Activated CD8-positive, alpha-beta memory T cell treated with anti-CD3 and anti-CD28 coated beads for 24 hours (primary cell): ENCODE results near the gene CD300LD.
"Not testable (repeated sequence)": the region's sequence is repeated elsewhere in the genome, so short reads cannot be mapped to it uniquely, and the experiment has no call there.

ENCODE experiments used
- DNase-seq: peaks from one replicate; pipeline ENCODE4 v3.0.0-alpha.2; 2020

Gene CD300LD

GRCh38 chr17:74592087-74592990 is at the start of gene CD300LD:
Gene CD300LD, minus strand, starts transcription at chr17:74592283. Its CDS starts 81 bp downstream, at chr17:74592202.
- DNase-seq, result no peak

DNA sequence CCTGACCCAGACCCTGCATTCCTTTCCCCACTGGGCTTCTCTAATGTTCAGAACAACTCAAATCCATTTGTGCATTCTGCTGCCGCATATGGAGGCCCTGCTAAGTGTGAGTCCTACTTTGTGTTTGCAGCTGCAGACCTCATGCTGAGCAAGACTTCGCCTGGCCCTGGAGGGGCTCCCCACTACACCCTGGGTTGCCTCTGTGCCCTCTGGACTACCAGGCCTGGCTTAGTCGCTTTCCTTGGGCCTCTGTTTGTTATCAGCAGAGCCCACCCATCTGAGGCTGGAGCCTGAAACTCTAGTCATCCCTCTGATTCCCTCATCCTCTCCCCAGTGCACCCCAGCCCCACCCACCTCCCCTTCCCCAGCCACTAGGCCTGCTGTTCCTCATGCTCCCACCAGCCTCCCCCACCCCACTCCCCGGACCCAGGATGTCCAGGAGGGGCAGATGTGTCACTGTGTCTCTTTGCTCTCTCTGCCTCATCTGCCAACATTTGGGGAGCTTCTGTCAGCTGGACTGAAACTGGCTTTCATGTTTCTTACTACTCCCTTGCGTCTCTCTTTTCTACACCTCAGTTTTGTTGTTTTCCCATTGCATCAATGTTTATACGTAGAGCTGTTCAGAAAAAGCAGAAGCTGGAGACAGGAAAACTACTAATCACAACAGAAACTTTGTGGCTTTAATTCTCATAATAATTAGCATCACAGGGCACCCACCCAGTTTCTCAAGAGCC is 49.3 kb upstream of the CD300LD start:
- no peak for DNase-seq

DNA sequence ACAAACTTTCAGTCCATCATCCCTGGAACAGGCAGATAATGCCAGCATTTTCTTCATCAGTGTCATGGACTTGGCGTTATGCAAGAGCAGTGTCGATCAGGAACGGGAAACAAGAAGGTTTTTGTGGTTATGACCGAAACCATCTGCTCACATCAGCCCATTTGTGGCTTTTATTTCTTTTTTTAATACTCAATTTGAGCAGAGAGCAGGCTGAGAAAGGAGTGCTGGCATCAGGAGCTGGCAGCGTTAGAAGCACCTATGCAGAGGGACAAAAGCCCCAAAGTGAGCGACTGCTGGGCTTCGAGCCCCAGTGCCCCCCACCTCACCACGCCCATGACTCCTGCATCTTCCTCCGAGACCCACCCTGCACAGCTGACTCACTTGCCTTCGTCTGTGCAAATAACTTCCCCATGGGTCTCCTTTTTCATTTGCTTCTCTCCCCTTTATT is 47.6 kb upstream of the CD300LD start:
- DNase-seq, result no peak

GRCh38 chr17:74637926-74638325 is 45.8 kb upstream of the CD300LD start:
- no peak for DNase-seq

DNA sequence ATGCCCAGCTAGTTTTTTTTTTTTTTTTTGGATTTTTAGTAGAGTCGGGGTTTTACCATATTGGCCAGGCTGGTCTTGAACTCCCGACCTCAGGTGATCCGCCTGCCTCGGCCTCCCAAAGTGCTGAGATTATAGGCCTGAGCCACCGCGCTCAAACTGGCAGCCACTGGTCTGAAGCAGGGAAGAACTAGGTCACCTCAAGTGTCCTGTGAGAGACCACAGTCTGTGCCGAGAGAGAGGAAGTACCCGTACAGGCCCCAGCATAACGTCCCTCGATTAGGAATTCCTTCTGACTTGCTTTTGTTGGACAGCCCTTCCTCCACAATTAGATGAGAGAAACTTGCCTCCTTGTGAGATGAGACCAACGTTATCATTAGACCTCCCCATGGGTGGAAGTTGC is 45.2 kb upstream of the CD300LD start:
- no peak for DNase-seq

- not testable (repeated sequence) for DNase-seq
These were observed 44.5 kb upstream of the CD300LD start for GRCh38 chr17:74636541-74637085.

- DNase-seq, result no peak
These were observed 43.3 kb upstream of the CD300LD start for GRCh38 chr17:74635418-74635817.

DNA sequence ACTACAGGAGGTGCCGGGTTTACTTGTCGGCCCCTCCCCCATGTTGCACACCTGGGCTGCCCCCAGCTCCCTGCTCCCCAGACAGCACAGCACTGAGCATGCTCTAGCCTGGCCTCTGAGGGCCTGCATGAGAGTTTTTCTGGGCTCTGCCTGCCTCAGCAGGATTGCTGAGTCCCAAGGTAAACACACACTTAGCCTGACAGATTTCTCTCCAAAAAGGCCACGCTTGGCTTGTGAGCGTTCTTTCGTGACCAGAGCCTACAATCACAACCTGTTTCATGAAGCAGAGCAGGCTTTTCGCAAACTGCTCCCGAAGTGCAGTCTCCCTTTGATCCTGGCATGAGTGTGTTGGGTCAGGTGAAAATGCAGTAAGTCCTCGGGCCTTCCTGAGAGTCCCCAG is 41.2 kb upstream of the CD300LD start:
- no peak for DNase-seq

DNA sequence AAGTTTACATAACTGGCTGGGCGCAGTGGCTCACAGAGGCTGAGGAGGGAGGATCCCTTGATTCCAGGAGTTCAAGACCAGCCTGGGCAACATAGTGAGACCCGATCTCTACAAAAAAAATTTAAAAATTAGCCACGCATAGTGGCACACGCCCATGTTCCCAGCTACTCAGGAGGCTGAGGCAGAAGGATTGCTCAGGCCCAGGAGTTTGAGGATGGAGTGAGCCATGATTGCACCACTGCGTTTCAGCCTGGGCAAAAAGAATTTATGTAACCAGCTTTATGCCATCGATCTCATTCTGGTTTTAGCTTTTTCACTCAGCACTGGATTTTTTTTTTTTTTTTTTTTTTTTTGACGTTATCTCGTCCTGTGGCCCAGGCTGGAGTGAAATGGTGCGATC is 40.5 kb upstream of the CD300LD start:
- no peak for DNase-seq

- DNase-seq, result no peak
These were observed 39.7 kb upstream of the CD300LD start for GRCh38 chr17:74631468-74632450.

- not testable (repeated sequence) for DNase-seq
These were observed 38.2 kb upstream of the CD300LD start for GRCh38 chr17:74630251-74630650.

DNA sequence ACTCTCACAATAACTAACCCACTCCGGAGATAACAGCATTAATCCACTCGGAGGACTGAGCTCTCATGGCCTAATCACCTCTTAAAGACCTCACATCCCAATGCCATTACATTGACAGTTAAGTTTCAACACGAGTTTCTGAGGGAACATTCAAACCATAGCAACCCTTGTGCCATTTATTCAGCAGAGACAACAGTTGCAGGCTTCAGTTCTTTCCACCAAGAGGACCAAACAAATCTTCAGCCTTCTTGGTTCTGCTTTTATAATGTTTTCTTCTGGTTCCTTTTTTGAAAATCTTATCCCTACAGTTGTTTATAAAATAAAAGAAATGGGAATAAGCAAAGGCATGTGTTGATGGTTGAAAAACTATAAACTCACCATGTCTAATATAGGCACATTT is 33.6 kb upstream of the CD300LD start:
- DNase-seq, result no peak

GRCh38 chr17:74624131-74624530 is 32.0 kb upstream of the CD300LD start:
- no peak for DNase-seq

GRCh38 chr17:74623693-74624093 is 31.6 kb upstream of the CD300LD start, which contains the start of gene CD300E:
Gene CD300E, minus strand, starts transcription at chr17:74623738. Its CDS starts 117 bp downstream, at chr17:74623621.
- no peak for DNase-seq

DNA sequence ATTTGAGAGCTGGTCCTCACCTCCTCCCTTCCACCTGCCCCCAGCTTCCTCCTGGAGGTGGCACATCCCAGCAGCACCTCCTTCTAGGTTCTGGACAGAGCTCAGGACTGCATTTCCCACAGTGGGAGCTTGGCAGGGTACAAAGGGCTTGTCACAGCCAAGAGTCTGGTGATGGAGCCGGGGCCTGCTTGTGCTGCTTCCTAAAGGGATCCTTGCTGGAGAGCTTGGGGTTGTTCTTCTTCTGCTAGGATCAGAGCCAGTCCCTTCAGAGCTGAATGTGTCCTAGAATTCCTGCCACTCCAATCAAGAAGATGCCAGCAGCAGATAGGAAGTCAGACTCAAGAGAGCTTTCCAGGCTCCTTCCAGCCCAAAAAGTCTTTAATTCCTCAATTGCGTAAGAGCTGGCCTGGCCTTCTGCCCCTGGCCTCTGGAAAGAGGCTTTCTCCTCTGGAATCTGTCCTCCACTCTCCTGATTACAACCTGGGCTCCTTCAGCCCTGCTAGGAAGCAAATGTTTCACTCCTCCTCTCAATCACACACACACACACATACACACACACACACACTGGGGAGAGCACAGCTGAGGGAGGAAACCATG is 27.1 kb upstream of the CD300LD start:
- DNase-seq, result no peak

- DNase-seq, result no peak
These were observed 26.4 kb upstream of the CD300LD start for GRCh38 chr17:74618451-74618850.

DNA sequence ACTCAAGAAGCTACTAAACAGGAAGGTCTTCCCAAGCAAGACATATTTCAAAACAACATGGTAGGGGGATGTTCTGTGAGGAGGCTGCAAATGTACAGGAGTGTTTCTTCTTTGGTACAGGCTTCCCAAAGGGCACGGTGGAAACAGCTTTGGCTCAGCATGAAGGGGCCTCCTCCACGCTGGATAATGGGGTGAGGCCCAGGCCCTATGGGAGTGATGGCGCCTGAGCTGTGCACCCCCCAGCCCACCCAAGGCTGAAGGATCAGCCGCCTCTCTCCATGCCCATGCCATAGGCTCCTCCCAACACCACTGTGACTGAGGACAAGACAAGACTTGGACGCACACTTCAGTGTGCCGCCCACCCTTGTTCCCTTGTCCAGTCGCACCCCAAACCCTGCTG is 24.6 kb upstream of the CD300LD start:
- DNase-seq, result no peak

GRCh38 chr17:74612046-74612445 is 20.0 kb upstream of the CD300LD start:
- DNase-seq, result no peak

DNA sequence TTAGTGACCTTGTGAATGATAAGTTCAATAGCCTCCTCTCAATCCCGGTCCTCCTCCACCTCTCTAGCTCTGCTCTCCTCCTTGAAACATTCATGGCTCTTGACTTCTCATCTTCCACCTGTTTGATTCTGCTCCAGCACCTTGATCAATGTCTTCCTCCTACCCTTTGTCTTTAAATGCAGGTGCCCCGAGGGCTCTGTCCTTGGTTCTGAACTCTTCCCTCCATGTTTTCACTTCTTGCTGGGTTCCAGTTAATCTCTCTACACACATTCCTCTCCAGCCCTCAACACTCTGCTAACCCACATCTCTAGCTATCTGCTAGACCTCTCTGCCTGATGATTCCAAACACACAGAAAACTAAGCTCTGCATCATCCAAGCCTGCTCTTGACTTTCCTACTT is 18.0 kb upstream of the CD300LD start:
- DNase-seq, result no peak

- no peak for DNase-seq
These were observed 16.4 kb upstream of the CD300LD start for GRCh38 chr17:74608511-74608910.

DNA sequence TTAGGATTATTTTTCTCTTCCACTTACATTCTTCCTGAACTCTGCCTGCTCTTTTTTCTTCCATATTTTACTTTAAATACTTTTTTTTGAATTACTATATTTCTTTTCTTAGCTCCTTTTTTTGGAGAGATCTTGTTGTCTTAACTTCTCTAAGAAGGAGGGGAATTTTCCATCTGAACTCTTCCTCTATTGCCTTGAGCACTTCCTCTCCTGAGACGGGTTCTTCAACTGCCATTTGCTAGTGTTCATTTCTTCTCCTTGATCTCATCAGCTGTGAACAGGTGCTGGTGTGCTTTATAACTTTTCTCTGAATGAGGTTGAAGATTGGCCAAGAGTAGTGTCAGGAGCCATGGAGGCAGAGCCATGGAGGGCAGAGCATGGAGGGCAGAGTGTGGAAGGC is 15.1 kb upstream of the CD300LD start:
- no peak for DNase-seq

DNA sequence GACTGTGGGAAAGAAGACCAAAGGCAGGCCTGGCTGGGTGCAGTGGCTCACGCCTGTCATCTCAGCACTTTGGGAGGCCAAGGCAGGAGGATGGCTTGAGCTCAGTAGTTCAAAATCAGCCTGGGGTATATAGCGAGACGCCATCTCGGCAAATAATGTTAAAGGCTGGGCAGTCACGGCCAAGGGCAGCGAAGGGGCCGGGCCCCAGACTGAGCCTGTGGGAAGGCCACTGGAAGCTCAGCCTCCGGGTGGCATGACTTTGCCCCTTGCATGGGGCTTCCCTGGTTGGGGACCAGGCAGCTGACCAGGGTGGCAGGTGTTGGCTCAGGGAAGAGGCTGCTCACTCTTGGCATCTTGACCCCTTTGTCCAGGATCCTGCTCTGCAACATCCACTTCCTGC is 14.0 kb upstream of the CD300LD start:
- no peak for DNase-seq
